Right lobe of liver (tissue), 6 donors: ENCODE results near the gene HOMER3. TPM values are rescaled to one million over a fixed set of nuclear protein-coding genes. Genes with fewer than 3 reads are reported as not detected.

Experiments used
- ATAC-seq, 4 donors: fragments of 200-7000 bp; cut with Tn5 transposase; one replicate each; pipeline ENCODE4 v1.9.1; 2020; ENCODE audit warnings: mild to moderate bottlenecking in 4 of 4, moderate library complexity in 4 of 4
- DNase-seq, 3 donors: peaks; one replicate each; pipeline ENCODE4 v3.0.0-alpha.2; 2020
- H3K27ac ChIP-seq, 3 donors: fragments of 200-600 bp; one replicate each; pipeline ENCODE4 v1.8.0; 2022
- H3K27me3 ChIP-seq, 2 donors: fragments of 200-600 bp; one replicate each; pipeline ENCODE4 v1.8.0; 2022
- H3K36me3 ChIP-seq, 4 donors: fragments of 200-600 bp; sonication (generic) in 1 of 4; one replicate each; pipeline versions ENCODE4 v1.5.1 to v1.8.0; 2017 to 2022; ENCODE audit warnings: control low read depth in 1 of 4
- H3K4me1 ChIP-seq, 4 donors: fragments of 200-600 bp; sonication (generic) in 1 of 4; one replicate each; pipeline versions ENCODE4 v1.5.1 to v1.8.0; 2017 to 2022; ENCODE audit warnings: control low read depth in 1 of 4
- H3K4me3 ChIP-seq, 3 donors: fragments of 200-600 bp; one replicate each; pipeline ENCODE4 v1.8.0; 2022
- H3K9me3 ChIP-seq, 4 donors: fragments of 200-600 bp; sonication (generic) in 1 of 4; one replicate each; pipeline versions ENCODE4 v1.5.1 to v1.8.0; 2017 to 2022; ENCODE audit warnings: control low read depth in 1 of 4
- CTCF ChIP-seq, 4 donors: fragments of 200-600 bp in 3 of 4; fragments of 450-650 bp in 1 of 4; IDR thresholded peaks; one replicate each; pipeline versions ENCODE4 v1.5.1 to v1.8.0; 2016 to 2022; ENCODE audit warnings: antibody characterized with exemption in 4 of 4, mild to moderate bottlenecking in 2 of 4
- POLR2A ChIP-seq: fragments of 450-650 bp; IDR thresholded peaks from one replicate; pipeline ENCODE4 v1.6.1; 2017; ENCODE audit warnings: antibody characterized with exemption, mild to moderate bottlenecking
- WGBS: methylation state at CpG from one replicate; pipeline ENCODE4 v1.1.6; 2018; ENCODE audit warnings: low coverage, low lambda C conversion rate; ENCODE audit not compliant: insufficient coverage; ENCODE audit errors: missing lambda C conversion rate; 5-methylcytosine and 5-hydroxymethylcytosine counted together
- intact Hi-C, 2 donors: fragments of 100-400 bp; cut with DNase I; formaldehyde crosslinking; loops; one replicate each; pipeline versions ENCODE4 v1.11.2 to v1.14.1; 2022
- total RNA-seq, 6 experiments: library from RNA; depleted of rRNA in 2 of 6; stranded (reverse); fragments of >200 nt in 2 of 6; fragmentation: NEBNext Ultra II Directional in 3 of 6; extraction: Animal tissue kit (Norgen Biotek cat#: 25700) in 3 of 6; gene quantifications; one replicate each; pipeline versions ENCODE4 v1.1.0 to v1.2.4, GENCODE V29; 2016 to 2023
- donor health status: DM: no; HTN: yes; CAD: no.
- donor health status: DM: no; HTN: no; CAD: no.
- donor health status: DM: no; HTN: no; CAD: no.
- donor health status: DM: no; HTN: yes; CAD: no.
- donor health status: DM: no; HTN: yes; CAD: no.

The HOMER3 gene
- total RNA-seq, 6 experiments from 2014 or later, result 2.3 to 4.7 (median 3.2) TPM

- Histone ChIP-seq H3K4me3 (no peak overlapping the region), H3K36me3 (no peaks in the 10 kb centered on the region), H3K27me3 (no peaks in the 10 kb centered on the region), H3K4me1 (no peaks in the 10 kb centered on the region), H3K27ac (no peak overlapping the region), H3K9me3 (no peaks in the 10 kb centered on the region)
- ATAC-seq (no peak), DNase-seq (no peak)
- intact Hi-C loops, result no loop called here
- WGBS, result 79% methylated on average over 10 of the region's 14 CpGs
- TF ChIP-seq CTCF (IDR thresholded peaks at IDR 0.05) (no peak), POLR2A (no peak)
These were observed 5.9 kb upstream of the HOMER3 start for GRCh38 chr19:18946918-18947317.

- no peak overlapping the region for H3K4me3 ChIP-seq
- H3K9me3 ChIP-seq, result no peaks in the 10 kb centered on the region
- no peak for TF ChIP-seq POLR2A
- TF ChIP-seq CTCF (IDR thresholded peaks at IDR 0.05), result no peak
- DNase-seq, result no peak
- intact Hi-C loops, result no loop called here
- H3K27me3 ChIP-seq, result no peaks in the 10 kb centered on the region
- no peak overlapping the region for H3K27ac ChIP-seq
- no peak for ATAC-seq
- H3K4me1 ChIP-seq, result no peaks in the 10 kb centered on the region
- no peaks in the 10 kb centered on the region for H3K36me3 ChIP-seq
These were observed 5.3 kb upstream of the HOMER3 start for GRCh38 chr19:18946335-18946734.

- no peak for TF ChIP-seq POLR2A
- no peak for TF ChIP-seq CTCF (IDR thresholded peaks at IDR 0.05)
- H3K36me3 ChIP-seq, result no peaks in the 10 kb centered on the region
- H3K9me3 ChIP-seq, result no peaks in the 10 kb centered on the region
- WGBS, result 93% methylated on average over 4 of the region's 9 CpGs
- H3K4me1 ChIP-seq, result no peaks in the 10 kb centered on the region
- ATAC-seq (no peak), DNase-seq (no peak)
- H3K27me3 ChIP-seq, result no peaks in the 10 kb centered on the region
- intact Hi-C loops, result no loop called here
- H3K4me3 ChIP-seq, result no peak overlapping the region
- H3K27ac ChIP-seq, result no peak overlapping the region
These were observed 4.3 kb upstream of the HOMER3 start for GRCh38 chr19:18945297-18945696.

GRCh38 chr19:18943465-18943864, 2.4 kb upstream of the HOMER3 start:
- Histone ChIP-seq H3K9me3 (no peaks in the 10 kb centered on the region), H3K4me3 (no peak overlapping the region), H3K27ac (no peak overlapping the region), H3K36me3 (no peaks in the 10 kb centered on the region), H3K4me1 (no peaks in the 10 kb centered on the region), H3K27me3 (no peaks in the 10 kb centered on the region)
- TF ChIP-seq CTCF (IDR thresholded peaks at IDR 0.05), result no peak
- no peak for TF ChIP-seq POLR2A
- DNase-seq, result no peak
- intact Hi-C loops, result no loop called here
- ATAC-seq, result no peak
- 28% methylated on average over 4 of the region's 4 CpGs for WGBS

GRCh38 chr19:18942692-18943091, 1.7 kb upstream of the HOMER3 start:
- Histone ChIP-seq H3K9me3 (no peaks in the 10 kb centered on the region), H3K4me1 (no peaks in the 10 kb centered on the region), H3K4me3 (no peak overlapping the region), H3K36me3 (no peaks in the 10 kb centered on the region), H3K27ac (no peak overlapping the region), H3K27me3 (no peaks in the 10 kb centered on the region)
- DNase-seq (no peak), ATAC-seq (no peak)
- 84% methylated on average over 4 of the region's 6 CpGs for WGBS
- TF ChIP-seq POLR2A (no peak), CTCF (IDR thresholded peaks at IDR 0.05) (no peak)
- intact Hi-C loops, result no loop called here
